LHCN-M2 (cell line): Measurements from ENCODE around the gene CCDC106. TPM values are rescaled to one million over a fixed set of nuclear protein-coding genes. Genes with fewer than 3 reads are reported as not detected.

ENCODE experiments used
- DNase-seq: peaks from one replicate; pipeline ENCODE4 v3.0.0-alpha.2; 2012; ENCODE audit warnings: low read depth
- total RNA-seq: library from RNA; depleted of rRNA; stranded (reverse); fragments of >200 nt; gene quantifications from 2 replicates; pipeline ENCODE4 v1.2.3, GENCODE V29; 2014

CCDC106 gene
- total RNA-seq, 1 experiment from 2014 or later = 15.3 TPM

- DNase-seq = no peak
These were observed 33.4 kb downstream of the CCDC106 start for GRCh38 chr19:55681131-55682092.

GRCh38 chr19:55683449-55684261 lies 35.6 kb downstream of the CCDC106 start:
- no peak for DNase-seq

- no peak for DNase-seq
These were observed 37.1 kb downstream of the CCDC106 start for GRCh38 chr19:55684946-55685681.

GRCh38 chr19:55685776-55686175 lies 37.8 kb downstream of the CCDC106 start:
- no peak for DNase-seq

GRCh38 chr19:55686311-55687050 lies 38.5 kb downstream of the CCDC106 start:
- no peak for DNase-seq

- DNase-seq = no peak
These were observed 39.5 kb downstream of the CCDC106 start for GRCh38 chr19:55687281-55688201.

- no peak for DNase-seq
These were observed 40.6 kb downstream of the CCDC106 start for GRCh38 chr19:55688422-55689218.

GRCh38 chr19:55689411-55690108 lies 41.5 kb downstream of the CCDC106 start:
- DNase-seq = no peak

GRCh38 chr19:55690109-55690768 lies 42.2 kb downstream of the CCDC106 start:
- no peak for DNase-seq

GRCh38 chr19:55690769-55691545 lies 42.9 kb downstream of the CCDC106 start:
- DNase-seq = no peak

- DNase-seq = no peak
These were observed 43.8 kb downstream of the CCDC106 start for GRCh38 chr19:55691561-55692481.

- DNase-seq = no peak
These were observed 44.7 kb downstream of the CCDC106 start for GRCh38 chr19:55692681-55693081.

GRCh38 chr19:55693336-55693974 lies 45.4 kb downstream of the CCDC106 start:
- DNase-seq = no peak

- DNase-seq = no peak
These were observed 46.2 kb downstream of the CCDC106 start for GRCh38 chr19:55694241-55694655.
